Measurements from ENCODE around the gene ANKFN1.

The ANKFN1 gene

GRCh38 chr17:56298846-56299245, 145.6 kb downstream of the ANKFN1 start:
- H3K4me1 ChIP-seq (ENCODE audit: control insufficient read depth in 1 of 2, insufficient read depth in 2 of 2, low read length in 2 of 2), result no peaks in the 10 kb centered on the region
- no peaks in the 10 kb centered on the region for H3K9me3 ChIP-seq (ENCODE audit: control insufficient read depth in 1 of 2, low read length in 2 of 2)
- no peak overlapping the region for H3K9ac ChIP-seq (ENCODE audit: low read depth in 1 of 2, low read length in 2 of 2)
- no peaks in the 10 kb centered on the region for H3K36me3 ChIP-seq (ENCODE audit: control insufficient read depth in 1 of 2, insufficient read depth in 2 of 2, low read length in 2 of 2)
- no peak overlapping the region for H3K27ac ChIP-seq (ENCODE audit: low read depth, low read length)
- H3K27me3 ChIP-seq (ENCODE audit: control insufficient read depth in 1 of 2, insufficient read depth in 2 of 2, low read length in 2 of 2), result no peaks in the 10 kb centered on the region
- no peak overlapping the region for H3K4me3 ChIP-seq (ENCODE audit: low read depth in 1 of 2, low read length in 2 of 2)

- Histone ChIP-seq H3K9ac (ENCODE audit: low read depth in 1 of 2, low read length in 2 of 2) (no peak overlapping the region), H3K27ac (ENCODE audit: low read depth, low read length) (no peak overlapping the region)
Observed at GRCh38 chr17:56300144-56300543, 146.9 kb downstream of the ANKFN1 start.

GRCh38 chr17:56305007-56305406, 151.7 kb downstream of the ANKFN1 start:
- Histone ChIP-seq H3K27ac (ENCODE audit: low read depth, low read length) (no peak overlapping the region), H3K9me3 (ENCODE audit: control insufficient read depth in 1 of 2, low read length in 2 of 2) (no peaks in the 10 kb centered on the region), H3K4me1 (ENCODE audit: control insufficient read depth in 1 of 2, insufficient read depth in 2 of 2, low read length in 2 of 2) (no peaks in the 10 kb centered on the region), H3K36me3 (ENCODE audit: control insufficient read depth in 1 of 2, insufficient read depth in 2 of 2, low read length in 2 of 2) (no peaks in the 10 kb centered on the region), H3K27me3 (ENCODE audit: control insufficient read depth in 1 of 2, insufficient read depth in 2 of 2, low read length in 2 of 2) (no peaks in the 10 kb centered on the region), H3K9ac (ENCODE audit: low read depth in 1 of 2, low read length in 2 of 2) (no peak overlapping the region), H3K4me3 (ENCODE audit: low read depth in 1 of 2, low read length in 2 of 2) (no peak overlapping the region)

More at GRCh38 chr17:56300144-56300543, 146.9 kb downstream of the ANKFN1 start:
- Histone ChIP-seq H3K4me3 (ENCODE audit: low read depth in 1 of 2, low read length in 2 of 2) (no peak overlapping the region), H3K36me3 (ENCODE audit: control insufficient read depth in 1 of 2, insufficient read depth in 2 of 2, low read length in 2 of 2) (no peaks in the 10 kb centered on the region), H3K27me3 (ENCODE audit: control insufficient read depth in 1 of 2, insufficient read depth in 2 of 2, low read length in 2 of 2) (no peaks in the 10 kb centered on the region), H3K9me3 (ENCODE audit: control insufficient read depth in 1 of 2, low read length in 2 of 2) (no peaks in the 10 kb centered on the region), H3K4me1 (ENCODE audit: control insufficient read depth in 1 of 2, insufficient read depth in 2 of 2, low read length in 2 of 2) (no peaks in the 10 kb centered on the region)

- Histone ChIP-seq H3K36me3 (ENCODE audit: control insufficient read depth in 1 of 2, insufficient read depth in 2 of 2, low read length in 2 of 2) (no peaks in the 10 kb centered on the region), H3K27me3 (ENCODE audit: control insufficient read depth in 1 of 2, insufficient read depth in 2 of 2, low read length in 2 of 2) (no peaks in the 10 kb centered on the region), H3K9me3 (ENCODE audit: control insufficient read depth in 1 of 2, low read length in 2 of 2) (no peaks in the 10 kb centered on the region), H3K27ac (ENCODE audit: low read depth, low read length) (no peak overlapping the region), H3K4me1 (ENCODE audit: control insufficient read depth in 1 of 2, insufficient read depth in 2 of 2, low read length in 2 of 2) (no peaks in the 10 kb centered on the region), H3K9ac (ENCODE audit: low read depth in 1 of 2, low read length in 2 of 2) (no peak overlapping the region), H3K4me3 (ENCODE audit: low read depth in 1 of 2, low read length in 2 of 2) (no peak overlapping the region)
Observed at GRCh38 chr17:56309897-56310296, 156.6 kb downstream of the ANKFN1 start.

GRCh38 chr17:56310782-56311181, 157.5 kb downstream of the ANKFN1 start:
- H3K9me3 ChIP-seq (ENCODE audit: control insufficient read depth in 1 of 2, low read length in 2 of 2), result no peaks in the 10 kb centered on the region
- no peaks in the 10 kb centered on the region for H3K36me3 ChIP-seq (ENCODE audit: control insufficient read depth in 1 of 2, insufficient read depth in 2 of 2, low read length in 2 of 2)
- no peaks in the 10 kb centered on the region for H3K27me3 ChIP-seq (ENCODE audit: control insufficient read depth in 1 of 2, insufficient read depth in 2 of 2, low read length in 2 of 2)
- no peaks in the 10 kb centered on the region for H3K4me1 ChIP-seq (ENCODE audit: control insufficient read depth in 1 of 2, insufficient read depth in 2 of 2, low read length in 2 of 2)
- no peak overlapping the region for H3K27ac ChIP-seq (ENCODE audit: low read depth, low read length)
- H3K9ac ChIP-seq (ENCODE audit: low read depth in 1 of 2, low read length in 2 of 2), result no peak overlapping the region
- H3K4me3 ChIP-seq (ENCODE audit: low read depth in 1 of 2, low read length in 2 of 2), result no peak overlapping the region

- Histone ChIP-seq H3K9ac (ENCODE audit: low read depth in 1 of 2, low read length in 2 of 2) (no peak overlapping the region), H3K4me1 (ENCODE audit: control insufficient read depth in 1 of 2, insufficient read depth in 2 of 2, low read length in 2 of 2) (no peaks in the 10 kb centered on the region), H3K27ac (ENCODE audit: low read depth, low read length) (no peak overlapping the region), H3K27me3 (ENCODE audit: control insufficient read depth in 1 of 2, insufficient read depth in 2 of 2, low read length in 2 of 2) (no peaks in the 10 kb centered on the region), H3K9me3 (ENCODE audit: control insufficient read depth in 1 of 2, low read length in 2 of 2) (no peaks in the 10 kb centered on the region), H3K36me3 (ENCODE audit: control insufficient read depth in 1 of 2, insufficient read depth in 2 of 2, low read length in 2 of 2) (no peaks in the 10 kb centered on the region), H3K4me3 (ENCODE audit: low read depth in 1 of 2, low read length in 2 of 2) (no peak overlapping the region)
Observed at GRCh38 chr17:56313201-56313600, 159.9 kb downstream of the ANKFN1 start.

GRCh38 chr17:56314026-56314425, 160.8 kb downstream of the ANKFN1 start:
- H3K9me3 ChIP-seq (ENCODE audit: control insufficient read depth in 1 of 2, low read length in 2 of 2), result no peaks in the 10 kb centered on the region
- no peak overlapping the region for H3K4me3 ChIP-seq (ENCODE audit: low read depth in 1 of 2, low read length in 2 of 2)
- H3K36me3 ChIP-seq (ENCODE audit: control insufficient read depth in 1 of 2, insufficient read depth in 2 of 2, low read length in 2 of 2), result no peaks in the 10 kb centered on the region
- H3K4me1 ChIP-seq (ENCODE audit: control insufficient read depth in 1 of 2, insufficient read depth in 2 of 2, low read length in 2 of 2), result no peaks in the 10 kb centered on the region
- no peak overlapping the region for H3K27ac ChIP-seq (ENCODE audit: low read depth, low read length)
- H3K9ac ChIP-seq (ENCODE audit: low read depth in 1 of 2, low read length in 2 of 2), result no peak overlapping the region
- H3K27me3 ChIP-seq (ENCODE audit: control insufficient read depth in 1 of 2, insufficient read depth in 2 of 2, low read length in 2 of 2), result no peaks in the 10 kb centered on the region

GRCh38 chr17:56314984-56315602, 161.8 kb downstream of the ANKFN1 start:
- Histone ChIP-seq H3K27ac (ENCODE audit: low read depth, low read length) (no peak overlapping the region), H3K9ac (ENCODE audit: low read depth in 1 of 2, low read length in 2 of 2) (no peak overlapping the region), H3K9me3 (ENCODE audit: control insufficient read depth in 1 of 2, low read length in 2 of 2) (no peaks in the 10 kb centered on the region), H3K27me3 (ENCODE audit: control insufficient read depth in 1 of 2, insufficient read depth in 2 of 2, low read length in 2 of 2) (peaks cover 0 to 1% of the 10 kb centered on the region in 2 donors), H3K4me3 (ENCODE audit: low read depth in 1 of 2, low read length in 2 of 2) (no peak overlapping the region), H3K36me3 (ENCODE audit: control insufficient read depth in 1 of 2, insufficient read depth in 2 of 2, low read length in 2 of 2) (no peaks in the 10 kb centered on the region), H3K4me1 (ENCODE audit: control insufficient read depth in 1 of 2, insufficient read depth in 2 of 2, low read length in 2 of 2) (no peaks in the 10 kb centered on the region)

- H3K9me3 ChIP-seq (ENCODE audit: control insufficient read depth in 1 of 2, low read length in 2 of 2), result no peaks in the 10 kb centered on the region
- H3K27ac ChIP-seq (ENCODE audit: low read depth, low read length), result no peak overlapping the region
- no peak overlapping the region for H3K4me3 ChIP-seq (ENCODE audit: low read depth in 1 of 2, low read length in 2 of 2)
- no peaks in the 10 kb centered on the region for H3K4me1 ChIP-seq (ENCODE audit: control insufficient read depth in 1 of 2, insufficient read depth in 2 of 2, low read length in 2 of 2)
- H3K27me3 ChIP-seq (ENCODE audit: control insufficient read depth in 1 of 2, insufficient read depth in 2 of 2, low read length in 2 of 2), result peaks cover 3 to 4% of the 10 kb centered on the region in 2 donors
- H3K9ac ChIP-seq (ENCODE audit: low read depth in 1 of 2, low read length in 2 of 2), result no peak overlapping the region
- no peaks in the 10 kb centered on the region for H3K36me3 ChIP-seq (ENCODE audit: control insufficient read depth in 1 of 2, insufficient read depth in 2 of 2, low read length in 2 of 2)
Observed at GRCh38 chr17:56316604-56317003, 163.3 kb downstream of the ANKFN1 start.

- H3K4me1 ChIP-seq (ENCODE audit: control insufficient read depth in 1 of 2, insufficient read depth in 2 of 2, low read length in 2 of 2), result no peaks in the 10 kb centered on the region
- H3K4me3 ChIP-seq (ENCODE audit: low read depth in 1 of 2, low read length in 2 of 2), result no peak overlapping the region
- no peak overlapping the region for H3K27ac ChIP-seq (ENCODE audit: low read depth, low read length)
- H3K27me3 ChIP-seq (ENCODE audit: control insufficient read depth in 1 of 2, insufficient read depth in 2 of 2, low read length in 2 of 2), result peaks cover 3 to 7% of the 10 kb centered on the region in 2 donors
- H3K9me3 ChIP-seq (ENCODE audit: control insufficient read depth in 1 of 2, low read length in 2 of 2), result no peaks in the 10 kb centered on the region
- no peaks in the 10 kb centered on the region for H3K36me3 ChIP-seq (ENCODE audit: control insufficient read depth in 1 of 2, insufficient read depth in 2 of 2, low read length in 2 of 2)
- H3K9ac ChIP-seq (ENCODE audit: low read depth in 1 of 2, low read length in 2 of 2), result no peak overlapping the region
Observed at GRCh38 chr17:56317351-56318208, 164.3 kb downstream of the ANKFN1 start.

All from duodenal mucosa (tissue), 2 donors.